GM23248 (cell line): ENCODE results near the gene ZNF69.

ENCODE experiments used
- EZH2 ChIP-seq: fragments of 200-600 bp; sonication (generic); IDR thresholded peaks from 2 replicates; pipeline ENCODE4 v1.6.1; 2018; ENCODE audit warnings: antibody characterized with exemption, mild to moderate bottlenecking; ENCODE audit not compliant: insufficient read depth, poor library complexity, severe bottlenecking
- EZH2phosphoT487 ChIP-seq: fragments of 200-600 bp; sonication (generic); IDR thresholded peaks from 2 replicates; pipeline ENCODE4 v1.6.1; 2018; ENCODE audit warnings: antibody characterized with exemption, moderate library complexity, mild to moderate bottlenecking, low read depth; ENCODE audit not compliant: insufficient read depth

- TF ChIP-seq EZH2phosphoT487, result no peak
- no peak for TF ChIP-seq EZH2
Measured at GRCh38 chr19:11950312-11950711, 62.7 kb downstream of the ZNF69 start.
